ENCODE data around the gene SLC41A1.

GRCh38 chr1:205767248-205767647 is 45.8 kb downstream of the SLC41A1 start:
- TF ChIP-seq CTCF (conservative IDR thresholded peaks at IDR 0.05; ENCODE audit: low read depth in 2 of 2) (no peak), EZH2phosphoT487 (IDR thresholded peaks at IDR 0.05; ENCODE audit: unreplicated experiment) (no peak)
